ENCODE measurements around the gene EFCAB9.
"Not testable (repeated sequence)": the region's sequence is repeated elsewhere in the genome, so short reads cannot be mapped to it uniquely, and the experiment has no call there.

EFCAB9 gene

DNA sequence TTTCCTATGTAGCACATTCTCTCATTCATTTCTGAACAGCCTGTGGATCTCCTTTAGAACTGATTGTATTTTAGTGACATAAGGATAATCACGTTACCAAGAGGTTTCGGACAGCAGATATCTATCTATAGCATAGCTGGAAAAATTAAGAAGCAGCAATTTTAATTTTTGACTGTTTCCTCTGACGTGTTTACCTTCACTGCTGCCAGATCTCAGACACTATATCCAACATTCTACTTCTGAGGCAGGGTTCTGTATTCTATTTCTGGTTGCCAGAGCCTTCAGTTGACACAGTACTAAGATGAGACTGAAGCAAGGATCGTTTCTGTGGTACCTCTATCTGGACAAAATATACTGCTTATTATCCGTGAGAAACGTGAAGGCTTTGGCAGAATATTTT, at the start of gene EFCAB9:
Gene EFCAB9 (plus strand): TSS at position 301 of the 400 bp plus-strand sequence. CDS start 1 bp downstream, at position 302.
- DNase-seq = peak; percentile 31

DNA sequence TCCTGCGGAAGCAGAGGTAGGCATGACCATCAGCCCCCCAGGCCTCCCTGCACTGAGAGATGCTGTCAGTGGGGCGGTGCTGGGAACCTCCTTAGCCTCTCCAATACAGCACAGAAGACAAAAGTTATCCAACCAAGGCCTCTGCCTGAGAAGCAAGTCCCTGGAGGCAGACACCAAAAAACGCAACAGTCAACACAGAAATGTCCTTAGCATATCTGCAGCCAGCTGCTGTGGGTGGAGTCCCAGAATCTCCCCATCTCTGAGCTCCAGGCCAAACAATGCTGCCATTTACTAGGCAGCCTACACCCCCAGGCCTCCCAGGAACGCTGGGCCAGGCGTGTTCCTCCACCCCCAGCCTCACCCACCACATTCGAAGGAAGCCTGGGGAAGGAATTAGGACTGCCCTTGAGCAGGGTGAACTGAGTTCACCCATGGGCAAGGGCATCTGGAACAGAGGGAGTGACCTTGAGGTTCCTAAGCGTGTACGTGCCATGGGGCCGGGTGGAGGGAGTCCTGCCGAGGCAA, 49.6 kb upstream of the EFCAB9 start:
- DNase-seq = no peak

GRCh38 chr5:172144931-172145869, 48.8 kb upstream of the EFCAB9 start:
- DNase-seq = no peak

- no peak for DNase-seq
Measured at GRCh38 chr5:172145870-172146747, 47.9 kb upstream of the EFCAB9 start.

- no peak for DNase-seq
Measured at GRCh38 chr5:172146748-172147092, 47.3 kb upstream of the EFCAB9 start.

DNA sequence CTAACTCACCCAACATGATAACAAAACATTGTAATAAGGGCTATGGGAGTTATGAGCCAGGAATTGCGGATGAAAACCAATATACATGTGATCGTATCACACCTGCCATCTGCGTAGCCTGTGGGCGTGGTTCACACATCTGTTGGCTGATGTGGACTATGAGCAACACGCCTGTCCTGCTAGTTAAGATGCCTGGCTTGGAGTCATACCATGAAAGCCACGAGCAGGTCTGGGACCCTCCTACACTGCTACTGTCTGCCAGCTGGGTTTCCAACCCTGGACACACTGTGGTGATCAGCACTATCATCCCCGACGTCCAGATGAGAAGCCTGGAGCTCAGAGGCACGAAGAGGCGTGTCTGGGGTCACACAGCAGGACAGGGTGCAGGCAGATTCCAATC, 46.1 kb upstream of the EFCAB9 start:
- no peak for DNase-seq

- DNase-seq = no peak
Measured at GRCh38 chr5:172148381-172148780, 45.6 kb upstream of the EFCAB9 start.

- no peak for DNase-seq
Measured at GRCh38 chr5:172149073-172149472, 44.9 kb upstream of the EFCAB9 start.

- DNase-seq = not testable (repeated sequence)
Measured at GRCh38 chr5:172149481-172149880, 44.5 kb upstream of the EFCAB9 start.

DNA sequence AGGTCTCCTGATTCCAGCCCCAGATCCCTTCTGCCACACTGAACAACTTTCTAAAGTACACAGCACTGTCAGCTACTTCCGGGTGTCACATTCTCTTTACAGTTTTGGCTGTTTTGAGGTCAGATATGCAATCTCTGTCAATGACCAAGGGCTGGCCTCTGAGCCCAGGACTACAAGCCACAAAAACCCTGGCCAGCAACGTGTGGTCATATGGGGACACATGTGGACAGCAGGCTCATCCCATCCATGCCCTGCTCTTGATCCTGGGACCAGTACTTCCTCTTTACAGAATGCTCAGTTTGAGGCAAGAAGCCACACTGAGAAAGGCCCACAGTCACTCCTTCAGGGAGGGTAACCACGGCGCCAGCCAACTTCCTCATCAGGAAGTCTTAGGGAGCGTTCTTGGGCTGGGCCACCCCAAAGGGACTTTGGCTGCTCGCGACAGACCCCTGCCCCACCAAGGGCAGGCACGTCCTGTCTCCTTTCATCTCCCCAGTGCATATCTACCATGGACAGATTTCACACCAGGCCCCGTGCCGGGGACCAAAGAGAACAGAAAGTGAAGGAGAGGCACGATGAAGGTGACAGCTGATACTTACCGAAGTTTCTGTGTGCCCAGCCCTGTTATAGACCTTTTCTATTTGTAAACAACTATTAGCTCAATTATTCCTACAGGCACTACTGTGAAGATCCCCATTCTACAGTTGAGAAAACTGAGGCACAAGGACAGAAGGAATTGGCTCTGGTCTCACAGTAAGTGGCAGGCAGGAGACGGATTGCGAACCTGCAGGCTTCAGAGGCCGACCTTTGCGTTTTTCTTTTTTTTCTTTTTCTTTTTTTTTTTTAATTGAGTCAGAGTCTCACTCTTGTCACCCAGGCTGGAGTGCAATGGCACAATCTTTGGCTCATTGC, 43.2 kb upstream of the EFCAB9 start:
- DNase-seq = no peak

GRCh38 chr5:172151661-172152210, 42.2 kb upstream of the EFCAB9 start:
- no peak for DNase-seq

GRCh38 chr5:172153695-172154094, 40.3 kb upstream of the EFCAB9 start:
- no peak for DNase-seq

GRCh38 chr5:172155101-172155500, 38.9 kb upstream of the EFCAB9 start:
- DNase-seq = not testable (repeated sequence)

DNA sequence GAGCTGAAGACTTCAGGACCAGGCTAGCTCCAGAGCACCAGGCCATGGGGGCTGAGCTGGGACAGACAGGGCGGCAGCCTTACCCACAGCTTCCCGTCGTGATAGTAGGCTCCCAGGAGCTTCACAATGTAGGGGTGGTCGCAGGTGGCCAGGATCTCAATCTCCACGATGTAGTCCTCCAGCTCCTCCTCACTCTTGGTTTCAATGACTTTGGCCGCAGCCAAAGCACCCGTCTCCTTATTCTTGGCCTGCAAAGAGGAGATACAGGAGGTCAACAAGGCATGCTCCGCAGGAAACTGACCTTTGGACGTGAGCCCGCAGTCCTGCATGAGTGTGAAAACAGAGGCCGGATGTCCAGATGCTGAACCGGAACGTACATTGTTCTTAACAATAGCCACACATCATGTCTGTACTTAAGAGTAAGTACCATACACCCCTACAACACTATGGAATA, 37.4 kb upstream of the EFCAB9 start:
- peak; percentile 75 for DNase-seq

- no peak for DNase-seq
Measured at GRCh38 chr5:172159016-172159415, 35.0 kb upstream of the EFCAB9 start.

GRCh38 chr5:172160506-172160905, 33.5 kb upstream of the EFCAB9 start:
- no peak for DNase-seq

DNA sequence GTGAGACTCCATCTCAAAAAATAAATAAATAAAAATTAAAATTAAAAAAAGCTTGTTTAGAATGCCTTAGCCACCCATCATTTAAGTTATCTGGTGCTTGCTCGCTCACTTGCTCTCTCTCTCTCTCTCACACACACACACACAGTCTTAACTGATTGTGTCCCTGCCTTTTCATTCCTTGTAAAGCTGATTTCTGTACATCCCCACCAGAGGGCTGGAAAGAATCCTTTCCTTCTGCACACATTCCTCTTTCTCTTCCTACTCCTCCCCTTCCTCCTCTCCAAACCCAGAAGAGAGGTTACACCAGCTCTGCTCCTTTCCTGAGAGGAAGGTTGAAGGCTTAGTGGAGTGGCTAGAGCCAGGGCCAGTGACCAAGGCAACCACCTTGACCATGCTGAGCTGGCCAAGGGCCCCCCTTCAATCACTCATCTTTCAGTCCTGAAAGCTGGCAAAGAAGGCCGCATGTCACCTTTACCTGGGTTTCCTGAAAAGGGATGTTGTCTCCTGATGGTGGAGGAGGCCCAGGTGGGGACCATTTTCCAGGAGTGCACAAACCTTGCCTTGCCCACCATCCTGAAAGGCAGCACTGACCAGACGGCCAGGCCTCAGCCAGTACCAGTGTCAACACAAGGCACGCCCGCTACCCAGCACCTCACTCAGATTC, 31.5 kb upstream of the EFCAB9 start:
- DNase-seq = peak; percentile 14

DNA sequence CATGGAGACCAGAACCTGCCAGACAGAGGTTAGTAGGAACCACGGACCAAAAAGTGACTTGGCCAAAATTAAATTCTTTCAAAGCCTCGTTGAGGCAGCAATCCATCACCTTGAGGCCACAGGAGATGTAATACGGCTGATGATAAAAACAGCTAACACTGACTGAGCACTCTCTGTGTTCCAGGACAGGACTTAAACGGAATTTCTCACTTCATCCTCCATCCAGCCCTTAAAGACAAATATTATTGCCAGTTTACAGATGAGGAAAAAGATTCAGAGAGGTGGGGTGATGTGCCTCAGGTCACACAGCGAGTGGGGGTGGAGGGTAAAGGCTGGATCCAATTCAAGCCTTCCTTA, 31.0 kb upstream of the EFCAB9 start:
- no peak for DNase-seq

- no peak for DNase-seq
Measured at GRCh38 chr5:172163346-172163745, 30.6 kb upstream of the EFCAB9 start.

DNA sequence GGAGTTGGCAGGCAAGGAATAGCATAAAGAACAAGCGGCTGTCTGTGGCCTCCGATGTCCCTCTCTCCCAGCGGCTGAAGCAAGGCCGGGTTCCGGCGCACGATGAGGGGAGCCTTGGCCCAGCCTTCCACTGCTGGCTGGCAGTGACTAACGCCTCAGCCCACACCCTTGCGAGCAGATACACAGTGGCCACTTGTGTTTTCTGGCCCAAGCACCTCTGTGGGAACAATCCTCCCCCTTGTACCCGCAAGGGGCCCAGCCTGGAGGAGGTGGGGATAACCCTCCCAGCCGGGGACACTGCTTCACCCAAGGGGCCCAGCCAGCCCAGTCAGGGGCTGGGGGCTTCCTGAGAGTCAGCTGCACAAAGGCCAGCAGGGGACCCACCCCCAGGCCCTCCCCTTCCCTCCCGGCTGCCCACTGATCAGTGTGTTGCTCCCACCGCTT, 29.2 kb upstream of the EFCAB9 start:
- DNase-seq = no peak

DNA sequence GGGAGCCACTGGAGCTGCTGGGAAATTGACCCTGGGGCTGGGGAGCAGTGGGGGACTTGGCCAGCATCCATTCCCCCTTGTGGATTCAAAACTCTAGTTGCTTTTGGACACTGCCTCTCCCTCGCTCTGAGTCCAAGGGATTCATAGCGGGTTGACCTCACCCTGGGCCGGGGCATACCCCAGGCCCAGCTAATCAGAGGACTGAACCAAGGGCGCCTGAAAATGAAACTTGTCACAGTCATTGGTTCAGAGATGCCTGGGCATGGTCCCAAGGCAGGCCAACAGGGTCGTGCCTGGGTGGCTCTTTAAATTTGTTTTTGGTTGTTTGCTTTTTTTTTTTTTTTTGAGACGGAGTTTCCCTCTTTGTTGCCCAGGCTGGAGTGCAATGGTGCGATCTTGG, 28.5 kb upstream of the EFCAB9 start:
- no peak for DNase-seq

All from DMS53 (cell line).